Suprapubic skin (tissue), 4 donors: ENCODE data around the gene GLP2R. TPM values are rescaled to one million over a fixed set of nuclear protein-coding genes. Genes with fewer than 3 reads are reported as not detected.

ENCODE experiments used
- DNase-seq, 2 donors: peaks; one replicate each; pipeline ENCODE4 v3.0.0-alpha.2; 2019; ENCODE audit warnings: low spot score in 2 of 2
- H3K27ac ChIP-seq: fragments of 200-600 bp; sonication (generic); one replicate; pipeline ENCODE4 v1.5.1; 2019
- H3K27me3 ChIP-seq: fragments of 200-600 bp; sonication (generic); one replicate; pipeline ENCODE4 v1.5.1; 2019
- H3K36me3 ChIP-seq: fragments of 200-600 bp; sonication (generic); one replicate; pipeline ENCODE4 v1.5.1; 2019
- H3K4me1 ChIP-seq: fragments of 200-600 bp; sonication (generic); one replicate; pipeline ENCODE4 v1.5.1; 2019
- H3K4me3 ChIP-seq: fragments of 200-600 bp; sonication (generic); one replicate; pipeline ENCODE4 v1.5.1; 2019; ENCODE audit warnings: mild to moderate bottlenecking
- H3K9me3 ChIP-seq: fragments of 200-600 bp; sonication (generic); one replicate; pipeline ENCODE4 v1.5.1; 2019
- CTCF ChIP-seq, 2 donors: fragments of 200-600 bp in 1 of 2; fragments of 450-650 bp in 1 of 2; sonication (generic) in 1 of 2; IDR thresholded peaks; one replicate each; pipeline ENCODE4 v1.5.1; 2016 to 2019; ENCODE audit warnings: antibody characterized with exemption in 2 of 2, mild to moderate bottlenecking in 1 of 2, moderate library complexity in 1 of 2
- EP300 ChIP-seq: sonication (generic); formaldehyde crosslinking; IDR thresholded peaks from one replicate; pipeline ENCODE4 v1.6.1; 2017; ENCODE audit warnings: antibody characterized with exemption
- POLR2A ChIP-seq, 2 donors: fragments of 450-650 bp; IDR thresholded peaks; one replicate each; pipeline ENCODE4 v1.6.1; 2017; ENCODE audit warnings: antibody characterized with exemption in 2 of 2, mild to moderate bottlenecking in 2 of 2, moderate library complexity in 2 of 2
- POLR2AphosphoS5 ChIP-seq, 3 donors: sonication (generic); formaldehyde crosslinking; IDR thresholded peaks; one replicate each; pipeline ENCODE4 v1.6.1; 2017; ENCODE audit warnings: antibody characterized with exemption in 3 of 3
- WGBS: methylation state at CpG from one replicate; pipeline ENCODE4 v1.1.5; 2018; 5-methylcytosine and 5-hydroxymethylcytosine counted together
- total RNA-seq, 4 donors: library from RNA; depleted of rRNA; stranded (reverse); fragments of >200 nt; gene quantifications; one replicate each; pipeline ENCODE4 v1.1.0, GENCODE V29; 2016

Gene GLP2R
- total RNA-seq, 4 donors from 2014 or later = 0.40 to 0.76 (median 0.49) TPM; not detected in 1

GRCh38 chr17:9865586-9865985, 39.9 kb downstream of the GLP2R start:
- Histone ChIP-seq H3K9me3 (peaks cover 3% of the 10 kb centered on the region), H3K27me3 (no peaks in the 10 kb centered on the region), H3K4me3 (no peak overlapping the region), H3K36me3 (no peaks in the 10 kb centered on the region), H3K27ac (no peak overlapping the region), H3K4me1 (no peaks in the 10 kb centered on the region)
- WGBS = 23% methylated on average over 1 of the region's 1 CpG
- no peak for DNase-seq
- no peak for TF ChIP-seq POLR2A (IDR thresholded peaks at IDR 0.05)
- TF ChIP-seq POLR2AphosphoS5 (IDR thresholded peaks at IDR 0.05) = no peak
- TF ChIP-seq CTCF (IDR thresholded peaks at IDR 0.05) = no peak
- no peak for TF ChIP-seq EP300

GRCh38 chr17:9868552-9868951, 42.8 kb downstream of the GLP2R start:
- 48% methylated on average over 3 of the region's 3 CpGs for WGBS
- no peaks in the 10 kb centered on the region for H3K4me1 ChIP-seq
- H3K4me3 ChIP-seq = no peak overlapping the region
- H3K36me3 ChIP-seq = no peaks in the 10 kb centered on the region
- no peaks in the 10 kb centered on the region for H3K9me3 ChIP-seq
- no peaks in the 10 kb centered on the region for H3K27me3 ChIP-seq
- TF ChIP-seq POLR2AphosphoS5 (IDR thresholded peaks at IDR 0.05) (no peak), CTCF (IDR thresholded peaks at IDR 0.05) (no peak), POLR2A (IDR thresholded peaks at IDR 0.05) (no peak), EP300 (no peak)
- DNase-seq = no peak
- H3K27ac ChIP-seq = no peak overlapping the region

GRCh38 chr17:9872852-9873251, 47.1 kb downstream of the GLP2R start:
- H3K27ac ChIP-seq = no peak overlapping the region
- WGBS = 63% methylated on average over 6 of the region's 6 CpGs
- no peaks in the 10 kb centered on the region for H3K4me1 ChIP-seq
- no peak overlapping the region for H3K4me3 ChIP-seq
- H3K27me3 ChIP-seq = no peaks in the 10 kb centered on the region
- H3K36me3 ChIP-seq = no peaks in the 10 kb centered on the region
- TF ChIP-seq POLR2A (IDR thresholded peaks at IDR 0.05) (no peak), EP300 (no peak), POLR2AphosphoS5 (IDR thresholded peaks at IDR 0.05) (no peak), CTCF (IDR thresholded peaks at IDR 0.05) (no peak)
- no peaks in the 10 kb centered on the region for H3K9me3 ChIP-seq
- DNase-seq = no peak

GRCh38 chr17:9874722-9875121, 49.0 kb downstream of the GLP2R start:
- no peak overlapping the region for H3K4me3 ChIP-seq
- H3K4me1 ChIP-seq = no peaks in the 10 kb centered on the region
- 71% methylated on average over 3 of the region's 3 CpGs for WGBS
- H3K27ac ChIP-seq = no peak overlapping the region
- H3K27me3 ChIP-seq = no peaks in the 10 kb centered on the region
- no peaks in the 10 kb centered on the region for H3K9me3 ChIP-seq
- no peaks in the 10 kb centered on the region for H3K36me3 ChIP-seq
- no peak for DNase-seq
- TF ChIP-seq CTCF (IDR thresholded peaks at IDR 0.05) = no peak
- no peak for TF ChIP-seq EP300
- TF ChIP-seq POLR2AphosphoS5 (IDR thresholded peaks at IDR 0.05) = no peak
- no peak for TF ChIP-seq POLR2A (IDR thresholded peaks at IDR 0.05)

GRCh38 chr17:9875441-9875840, 49.7 kb downstream of the GLP2R start:
- Histone ChIP-seq H3K4me1 (no peaks in the 10 kb centered on the region), H3K27ac (no peak overlapping the region), H3K36me3 (no peaks in the 10 kb centered on the region), H3K9me3 (no peaks in the 10 kb centered on the region), H3K4me3 (no peak overlapping the region), H3K27me3 (no peaks in the 10 kb centered on the region)
- WGBS = 42% methylated on average over 3 of the region's 3 CpGs
- no peak for DNase-seq
- TF ChIP-seq POLR2A (IDR thresholded peaks at IDR 0.05) (no peak), EP300 (no peak), CTCF (IDR thresholded peaks at IDR 0.05) (no peak), POLR2AphosphoS5 (IDR thresholded peaks at IDR 0.05) (no peak)
